WTC11 (cell line): Measurements from ENCODE around the gene TTN. TPM values are rescaled to one million over a fixed set of nuclear protein-coding genes. Genes with fewer than 3 reads are reported as not detected.

Source experiments
- ATAC-seq: fragments of 200-7000 bp; cut with Tn5 transposase; 2 replicates; pipeline ENCODE4 v1.10.0; 2021; ENCODE audit warnings: mild to moderate bottlenecking, moderate library complexity
- CTCF ChIA-PET: fragments of 300-600 bp; sonication (Branson Sonifier 250); formaldehyde crosslinking; loops from one replicate; lab custom pipeline; 2021; ENCODE audit warnings: antibody characterized with exemption; lab: Charles Lee
- POLR2A ChIA-PET: fragments of 350-600 bp; sonication (Branson Sonifier 250); formaldehyde crosslinking; loops from one replicate; lab custom pipeline; 2021; ENCODE audit warnings: antibody characterized with exemption; lab: Charles Lee
- DNase-seq: peaks from one replicate; pipeline ENCODE4 v3.0.0; 2021; ENCODE audit warnings: low spot score
- H3K27ac Mint-ChIP-seq: 2 replicates; pipeline ENCODE4 v1.8.0; 2021; ENCODE audit warnings: mixed read lengths
- H3K27me3 Mint-ChIP-seq: 2 replicates; pipeline ENCODE4 v1.8.0; 2021; ENCODE audit warnings: low read depth, mild to moderate bottlenecking, moderate library complexity, mixed read lengths
- H3K36me3 Mint-ChIP-seq: 2 replicates; pipeline ENCODE4 v1.8.0; 2021; ENCODE audit warnings: mixed read lengths
- H3K4me1 Mint-ChIP-seq: 2 replicates; pipeline ENCODE4 v1.8.0; 2022; ENCODE audit warnings: mixed read lengths
- H3K4me3 Mint-ChIP-seq: 2 replicates; pipeline ENCODE4 v1.8.0; 2021; ENCODE audit warnings: mild to moderate bottlenecking, moderate library complexity, mixed read lengths
- H3K9me3 Mint-ChIP-seq: 2 replicates; pipeline ENCODE4 v1.8.0; 2021; ENCODE audit warnings: mixed read lengths
- AFF4 ChIP-seq: sonication (generic); formaldehyde crosslinking; IDR thresholded peaks from 2 replicates; pipeline ENCODE4 v1.8.1; 2023; ENCODE audit warnings: mild to moderate bottlenecking, missing genetic modification reagents, borderline replicate concordance
- CTCF ChIP-seq: fragments of 200-600 bp; IDR thresholded peaks from 2 replicates; pipeline ENCODE4 v1.8.0; 2022; ENCODE audit warnings: antibody characterized with exemption
- EMX1 ChIP-seq: fragments of 250-450 bp; sonication (Bioruptor Pico); IDR thresholded peaks from 2 replicates; pipeline ENCODE4 v1.8.0; 2021; ENCODE audit warnings: mild to moderate bottlenecking
- ETV6 ChIP-seq: sonication (generic); formaldehyde crosslinking; IDR thresholded peaks from 2 replicates; pipeline ENCODE4 v1.8.1; 2022; ENCODE audit warnings: mild to moderate bottlenecking, missing genetic modification reagents
- GRHL2 ChIP-seq: fragments of 250-450 bp; sonication (Bioruptor Pico); IDR thresholded peaks from 2 replicates; pipeline ENCODE4 v1.8.0; 2022; ENCODE audit warnings: mild to moderate bottlenecking, moderate library complexity; ENCODE audit not compliant: insufficient replicate concordance, severe bottlenecking
- IRF1 ChIP-seq: sonication (generic); formaldehyde crosslinking; IDR thresholded peaks from 2 replicates; pipeline ENCODE4 v1.8.0; 2023; ENCODE audit warnings: missing genetic modification reagents
- MAX ChIP-seq: sonication (generic); formaldehyde crosslinking; IDR thresholded peaks from 2 replicates; pipeline ENCODE4 v1.8.0; 2022; ENCODE audit warnings: mild to moderate bottlenecking, missing genetic modification reagents
- MXD4 ChIP-seq: fragments of 250-450 bp; sonication (Bioruptor Pico); IDR thresholded peaks from 2 replicates; pipeline ENCODE4 v1.8.0; 2021; ENCODE audit warnings: mild to moderate bottlenecking, moderate library complexity, borderline replicate concordance
- NR1H2 ChIP-seq: sonication (generic); formaldehyde crosslinking; IDR thresholded peaks from 2 replicates; pipeline ENCODE4 v1.9.0; 2021; ENCODE audit warnings: mild to moderate bottlenecking, moderate library complexity, missing genetic modification reagents
- OVOL2 ChIP-seq: fragments of 250-450 bp; sonication (Bioruptor Pico); IDR thresholded peaks from 2 replicates; pipeline ENCODE4 v1.9.0; 2021; ENCODE audit warnings: mild to moderate bottlenecking, borderline replicate concordance
- SMAD4 ChIP-seq: sonication (generic); formaldehyde crosslinking; IDR thresholded peaks from 2 replicates; pipeline ENCODE4 v1.8.0; 2022; ENCODE audit warnings: mild to moderate bottlenecking, missing genetic modification reagents
- STAT6 ChIP-seq: sonication (generic); formaldehyde crosslinking; conservative IDR thresholded peaks from 2 replicates; pipeline ENCODE4 v1.8.1; 2023; ENCODE audit warnings: mild to moderate bottlenecking, low read depth, missing genetic modification reagents, moderate library complexity
- ZBTB43 ChIP-seq: sonication (generic); formaldehyde crosslinking; IDR thresholded peaks from 2 replicates; pipeline ENCODE4 v1.8.1; 2023; ENCODE audit warnings: mild to moderate bottlenecking, missing genetic modification reagents
- ZNF121 ChIP-seq: sonication (generic); formaldehyde crosslinking; IDR thresholded peaks from 2 replicates; pipeline ENCODE4 v1.8.0; 2023; ENCODE audit warnings: missing genetic modification reagents
- ZNF263 ChIP-seq: sonication (generic); formaldehyde crosslinking; IDR thresholded peaks from 2 replicates; pipeline ENCODE4 v1.8.1; 2022; ENCODE audit warnings: low read depth, mild to moderate bottlenecking, moderate library complexity, missing genetic modification reagents
- ZNF416 ChIP-seq: fragments of 250-450 bp; sonication (Bioruptor Pico); IDR thresholded peaks from 2 replicates; pipeline ENCODE4 v1.9.0; 2021; ENCODE audit warnings: mild to moderate bottlenecking, inconsistent platforms
- total RNA-seq: library from RNA; stranded (reverse); gene quantifications from 3 replicates; pipeline ENCODE4 v1.2.3, GENCODE V29; 2021

TTN gene
- total RNA-seq, 1 experiment from 2014 or later: 4.7 TPM

- no peak for ATAC-seq
- POLR2A ChIA-PET: no interaction called here
Observed at GRCh38 chr2:178806543-178806942, 680 bp downstream of the TTN start.

GRCh38 chr2:178805457-178805856 lies 1.8 kb downstream of the TTN start:
- H3K9me3 Mint-ChIP-seq: no peaks in the 10 kb centered on the region
- no peaks in the 10 kb centered on the region for H3K4me1 Mint-ChIP-seq
- H3K36me3 Mint-ChIP-seq: no peaks in the 10 kb centered on the region
- no peak for TF ChIP-seq IRF1 (CRISPR knock-in tag)
- TF ChIP-seq STAT6 (CRISPR knock-in tag): no peak
- TF ChIP-seq ZNF121 (CRISPR knock-in tag): no peak
- TF ChIP-seq GRHL2 (CRISPR knock-in tag): no peak
- no peak for TF ChIP-seq ZBTB43
- no peak for TF ChIP-seq AFF4
- TF ChIP-seq OVOL2 (CRISPR knock-in tag): no peak
- no peak for TF ChIP-seq NR1H2 (CRISPR knock-in tag)
- no peak for TF ChIP-seq MAX (CRISPR knock-in tag)
- no peak for TF ChIP-seq EMX1 (CRISPR knock-in tag)
- ChIA-PET POLR2A (no interaction called here), CTCF (interaction anchor here (0.6 kb wide), 1 partner anchor 1585 kb away, joined by 5 read pairs; no protein-coding TSS in a partner anchor)
- no peak for ATAC-seq
- no peak overlapping the region for H3K4me3 Mint-ChIP-seq
- no peaks in the 10 kb centered on the region for H3K27me3 Mint-ChIP-seq
- H3K27ac Mint-ChIP-seq: no peak overlapping the region
- no peak for DNase-seq

More at GRCh38 chr2:178806543-178806942, 680 bp downstream of the TTN start:
- CTCF ChIA-PET: interaction anchor here (0.5 kb wide), 1 partner anchor 9 kb away, joined by 3 read pairs; no protein-coding TSS in a partner anchor
- H3K27ac Mint-ChIP-seq: no peak overlapping the region
- no peak overlapping the region for H3K4me3 Mint-ChIP-seq
- no peaks in the 10 kb centered on the region for H3K4me1 Mint-ChIP-seq
- H3K36me3 Mint-ChIP-seq: no peaks in the 10 kb centered on the region
- H3K27me3 Mint-ChIP-seq: no peaks in the 10 kb centered on the region
- no peak for TF ChIP-seq ETV6 (CRISPR knock-in tag)
- no peak for TF ChIP-seq SMAD4 (CRISPR knock-in tag)
- no peak for TF ChIP-seq MXD4 (CRISPR knock-in tag)
- no peak for TF ChIP-seq ZNF416 (CRISPR knock-in tag)
- DNase-seq: no peak
- no peaks in the 10 kb centered on the region for H3K9me3 Mint-ChIP-seq

GRCh38 chr2:178804791-178805190 lies 2.4 kb downstream of the TTN start:
- H3K27me3 Mint-ChIP-seq: no peaks in the 10 kb centered on the region

More at GRCh38 chr2:178804791-178805190, 2.4 kb downstream of the TTN start:
- H3K27ac Mint-ChIP-seq: peak overlapping the region; percentile 39; the same call in 1 of the 2 replicates
- H3K4me3 Mint-ChIP-seq: no peak overlapping the region
- ATAC-seq: peak; percentile 89
- no peak for DNase-seq
- TF ChIP-seq CTCF (peak; percentile 87), ZNF263 (CRISPR knock-in tag) (no peak)
- H3K36me3 Mint-ChIP-seq: no peaks in the 10 kb centered on the region
- ChIA-PET POLR2A (no interaction called here), CTCF (interaction anchor here (1.0 to 1.6 kb wide), 3 partner anchors 8 to 104 kb away, joined by 3 to 5 read pairs (median 4); no protein-coding TSS in a partner anchor)
- H3K4me1 Mint-ChIP-seq: no peaks in the 10 kb centered on the region
- no peaks in the 10 kb centered on the region for H3K9me3 Mint-ChIP-seq
